Measurements from ENCODE around the gene BMP8B.

Gene BMP8B

GRCh38 chr1:39717809-39718208 is 70.9 kb downstream of the BMP8B start:
- no peak for DNase-seq

DNA sequence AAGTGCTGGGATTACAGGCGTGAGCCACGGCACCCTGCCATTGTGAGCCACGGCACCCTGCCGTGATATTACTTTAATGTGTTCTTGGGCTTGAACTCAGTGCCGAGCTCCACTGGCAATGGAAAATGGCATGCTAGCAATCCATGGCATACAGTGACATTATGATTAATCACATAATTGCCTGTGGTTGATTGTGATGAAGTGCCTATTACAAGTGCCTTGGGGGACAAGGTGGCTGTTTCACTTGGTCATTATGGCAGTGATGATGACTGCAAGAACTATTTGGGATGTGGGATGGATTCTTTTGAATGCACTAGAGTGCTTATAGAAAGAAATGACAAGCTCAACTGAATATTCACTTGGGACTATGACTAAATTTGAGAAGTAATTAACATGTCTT is 75.1 kb downstream of the BMP8B start:
- no peak for DNase-seq

GRCh38 chr1:39711966-39712340 is 76.7 kb downstream of the BMP8B start:
- DNase-seq: no peak

- DNase-seq: no peak
These were observed 77.3 kb downstream of the BMP8B start for GRCh38 chr1:39711104-39711965.

DNA sequence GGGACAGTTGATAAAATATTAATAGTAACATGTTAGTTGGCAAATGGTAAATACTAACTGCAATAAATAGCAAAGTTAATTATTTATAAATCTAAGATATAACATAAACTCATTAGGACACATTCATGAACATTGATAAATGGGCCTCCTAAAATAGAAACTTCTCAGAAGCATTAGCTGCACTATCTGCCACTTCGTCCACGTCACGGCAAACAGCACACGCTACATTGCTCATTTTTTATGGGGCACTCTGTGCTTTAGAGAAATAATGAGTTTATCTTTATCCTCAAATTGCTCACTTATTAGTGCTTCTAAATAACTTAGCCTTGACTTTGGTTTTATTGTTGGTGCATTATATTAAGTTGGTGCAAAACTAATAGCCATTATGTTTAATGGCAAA is 81.2 kb downstream of the BMP8B start:
- no peak for DNase-seq

All from NCI-H1694 (cell line).